NCI-H82 (cell line): Measurements from ENCODE around the gene ZNF787.
A peak's percentile ranks its signal among the peaks of the same experiment; 100 is the strongest.

ENCODE experiments used
- DNase-seq: peaks from one replicate; lab custom pipeline; 2025; lab: John Stamatoyannopoulos, UW

Gene ZNF787

DNA sequence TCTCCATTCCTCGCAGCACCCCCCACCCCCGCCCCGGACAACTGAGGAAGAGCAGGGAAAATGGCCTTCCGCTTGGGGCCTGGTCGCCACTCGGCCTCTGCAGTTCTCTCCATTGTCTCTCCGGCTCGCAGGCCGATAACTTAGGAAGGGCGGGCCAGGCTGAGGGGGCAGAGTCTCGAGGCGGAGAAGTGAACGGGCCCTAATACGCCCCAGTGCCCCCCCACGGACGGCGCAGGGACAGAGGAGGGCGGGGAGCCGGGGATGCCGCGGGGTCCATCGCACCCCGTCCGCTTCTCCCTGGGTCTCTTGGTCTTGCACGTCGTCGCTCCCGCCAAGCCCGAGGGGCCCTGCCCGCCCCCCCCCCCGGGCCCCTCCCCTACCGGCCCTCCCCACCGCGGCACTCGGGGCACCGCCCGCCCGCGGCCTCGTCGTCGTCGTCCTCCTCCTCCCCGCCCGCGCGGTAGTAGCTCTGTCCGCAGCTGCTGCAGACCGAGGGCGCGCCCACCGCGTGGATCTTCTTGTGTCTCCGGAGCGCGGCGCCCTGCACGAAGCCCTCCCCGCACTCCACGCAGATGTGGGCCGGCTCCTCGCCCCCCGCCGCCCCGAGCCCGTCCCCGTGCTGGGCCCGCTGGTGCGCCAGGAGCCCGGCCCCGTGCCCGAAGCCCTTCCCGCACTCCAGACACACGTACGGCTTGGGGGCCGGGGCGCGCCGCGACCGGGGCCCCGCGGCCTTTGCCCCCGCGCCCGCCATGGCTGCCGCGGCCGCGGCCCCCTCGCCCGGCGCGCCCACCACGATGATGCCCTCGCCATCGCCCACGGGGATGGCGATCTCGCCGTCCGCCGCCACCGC, 33.2 kb downstream of the ZNF787 start:
- no peak for DNase-seq

DNA sequence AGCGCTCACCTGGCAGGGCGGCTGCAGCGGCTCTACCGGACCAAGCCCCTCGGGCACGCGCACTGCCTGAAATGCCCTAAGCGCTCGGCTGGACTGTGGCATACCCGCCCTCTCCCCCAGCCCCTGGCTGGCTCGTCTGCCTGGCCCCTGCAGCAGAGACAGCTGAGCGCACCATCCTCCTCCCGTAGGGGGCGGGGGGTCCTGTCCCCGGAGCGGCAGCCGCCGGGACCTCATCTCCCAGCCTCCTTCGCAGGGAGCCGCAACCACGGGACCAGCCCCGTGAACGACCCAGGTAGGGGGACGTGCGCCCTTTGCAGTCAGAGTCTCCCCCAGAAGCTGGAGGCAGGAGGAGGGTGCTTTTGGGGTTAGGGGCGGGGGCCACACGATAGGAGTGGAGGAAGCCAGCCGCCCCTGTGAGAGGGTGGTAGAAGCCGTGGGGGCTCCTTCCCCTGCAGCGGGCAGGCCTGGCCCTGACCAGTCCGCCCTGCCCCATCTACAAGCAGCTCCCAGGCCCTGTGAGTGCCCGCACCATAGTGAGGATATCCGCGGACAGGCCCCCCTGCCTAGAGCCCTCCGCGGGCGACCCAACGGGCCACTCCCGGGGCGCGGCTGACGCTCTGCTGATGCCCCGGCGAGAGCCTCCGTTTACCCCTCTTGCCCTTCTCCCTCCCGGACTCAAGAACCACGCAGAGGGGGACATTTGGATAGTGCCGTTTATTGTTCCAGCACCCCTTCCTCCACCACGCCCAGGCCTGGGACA, 34.2 kb downstream of the ZNF787 start:
- DNase-seq, result no peak

DNA sequence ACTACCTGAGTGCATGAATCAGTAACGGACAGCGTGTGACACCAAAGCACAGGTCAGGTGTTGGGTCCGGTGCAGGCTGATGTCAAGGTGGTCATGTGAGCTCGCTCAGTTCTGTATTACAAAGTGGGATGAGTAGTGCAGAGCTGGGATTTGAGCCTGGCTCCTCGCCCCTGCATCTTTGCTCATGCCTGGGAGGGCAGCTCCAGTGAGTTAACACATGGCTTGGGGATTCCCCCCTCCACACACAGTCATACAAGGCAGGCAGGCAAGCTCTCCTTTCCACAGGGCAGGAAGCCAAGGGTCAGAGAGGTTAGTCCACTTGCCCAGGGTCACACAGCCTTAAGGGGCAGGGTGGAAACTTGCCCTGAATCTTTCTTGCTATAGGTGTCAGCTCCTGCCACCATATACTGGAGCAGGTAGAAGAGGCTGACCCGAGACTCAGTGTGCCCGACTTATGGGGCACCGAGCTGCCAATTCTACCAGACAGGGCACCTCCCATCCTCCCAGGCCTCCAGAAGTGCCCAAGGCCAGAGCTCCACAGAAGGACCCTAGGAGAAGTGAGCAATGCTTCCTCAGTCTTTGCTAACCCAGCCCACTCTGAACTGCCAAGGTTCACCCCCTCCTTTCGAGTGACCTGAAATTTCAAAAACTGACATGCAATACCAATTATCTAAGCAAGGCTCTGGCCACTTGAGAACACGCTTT, 35.4 kb downstream of the ZNF787 start:
- no peak for DNase-seq

DNA sequence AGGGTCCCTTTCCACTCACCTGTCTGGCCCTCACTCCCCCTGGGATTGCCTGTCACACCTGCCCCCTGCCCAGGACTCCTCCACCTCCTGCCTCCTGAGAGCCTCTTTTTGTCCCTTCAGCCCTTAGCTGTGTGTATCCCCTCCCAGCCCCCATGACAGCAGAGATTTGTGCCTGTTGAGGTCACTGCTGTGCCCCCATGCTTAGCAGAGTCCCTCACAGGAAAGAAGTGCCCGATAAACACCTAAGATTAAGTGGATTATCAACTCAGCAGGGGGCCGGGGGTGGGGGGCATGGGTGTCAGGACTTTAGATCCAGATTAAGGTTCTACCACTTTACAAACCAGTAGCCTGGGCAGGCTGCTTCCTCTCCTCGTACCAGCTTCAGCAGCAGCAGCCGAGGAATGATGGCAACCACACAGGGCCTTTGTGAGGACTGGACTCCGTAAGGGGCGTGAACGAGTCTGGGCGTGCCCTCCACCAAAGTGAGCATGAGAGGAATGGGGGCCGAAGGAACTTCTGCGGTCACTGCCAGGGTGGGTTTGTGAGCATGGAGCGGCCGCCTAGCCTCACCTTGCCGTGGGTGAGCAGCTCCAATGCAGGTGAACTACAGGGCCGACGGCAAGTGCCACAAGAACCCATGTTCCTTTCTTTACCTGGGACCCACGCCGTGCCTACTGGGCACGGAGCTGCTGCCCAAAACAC, 36.1 kb downstream of the ZNF787 start:
- peak; percentile 32 for DNase-seq

DNA sequence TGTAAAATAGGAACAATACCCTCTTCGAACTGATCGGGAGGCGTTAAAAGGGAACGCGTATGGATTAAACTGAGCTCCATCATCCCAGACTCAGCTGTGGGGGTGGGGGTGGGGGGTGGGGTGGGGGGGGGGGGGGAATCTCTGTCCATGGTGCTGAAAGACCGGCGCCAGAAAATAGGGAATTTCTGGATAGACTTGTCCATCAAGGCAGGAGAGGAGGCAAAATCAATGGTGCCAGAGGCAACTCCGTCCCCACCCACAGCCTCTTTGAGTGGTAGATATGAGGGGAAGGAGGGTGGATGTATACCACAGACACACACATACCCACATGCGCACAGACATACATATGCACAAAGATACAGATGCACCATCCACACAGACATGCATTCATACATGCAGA, 37.4 kb downstream of the ZNF787 start:
- no peak for DNase-seq

DNA sequence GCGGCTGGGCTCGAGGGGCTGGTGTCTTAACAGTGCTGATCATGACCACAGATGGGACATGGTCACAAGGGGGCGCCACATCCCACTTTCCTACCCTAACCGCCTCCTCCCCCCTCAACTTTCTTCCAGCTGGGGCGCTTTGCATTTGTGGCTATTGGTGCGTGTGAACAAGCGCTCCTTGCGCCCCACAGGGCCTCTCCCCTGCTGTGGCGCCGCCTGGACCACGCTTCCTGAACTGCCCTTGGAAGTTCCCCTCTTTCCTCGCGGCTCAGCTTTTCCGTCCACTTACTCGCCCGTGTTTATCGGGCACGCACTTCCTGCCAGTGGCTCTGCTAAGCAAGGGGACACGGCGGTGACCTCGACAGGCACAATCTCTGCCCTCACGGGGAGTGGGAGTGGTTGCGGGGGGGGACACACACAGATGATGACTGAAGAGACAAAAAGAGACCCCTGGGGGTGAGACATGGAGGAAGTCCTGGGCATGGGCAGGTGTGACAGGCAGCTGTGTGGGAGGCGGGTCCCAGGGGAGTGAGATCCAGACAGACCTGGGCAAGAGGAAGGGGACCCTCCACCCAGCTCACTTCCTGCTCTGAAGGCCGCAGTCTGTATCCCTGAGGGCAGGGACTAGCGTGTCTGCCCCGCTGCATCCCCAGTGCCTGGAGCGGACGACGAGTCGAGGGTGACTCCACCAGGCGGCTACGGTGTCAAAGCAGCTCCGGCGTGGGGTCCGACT, 40.3 kb downstream of the ZNF787 start:
- DNase-seq, result peak; percentile 87

DNA sequence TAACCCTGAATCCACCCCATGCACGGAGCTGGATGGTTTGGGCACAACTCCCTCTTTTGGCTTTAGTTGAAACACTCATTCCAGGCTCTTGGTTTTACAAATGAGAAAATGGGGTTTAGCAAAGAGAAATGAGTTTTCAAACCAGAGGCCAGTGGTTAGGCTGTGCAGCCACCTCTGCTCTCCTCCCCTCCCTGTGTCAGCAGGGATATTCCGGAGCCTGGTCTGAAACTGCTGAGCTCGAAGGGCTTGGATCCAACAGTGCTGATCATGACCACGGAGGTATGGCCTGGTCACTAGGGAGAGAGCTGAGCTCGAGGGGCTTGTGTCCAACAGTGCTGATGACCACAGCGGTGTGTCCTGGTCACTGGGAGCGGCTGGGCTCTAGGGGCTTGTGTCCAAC, 41.5 kb downstream of the ZNF787 start:
- no peak for DNase-seq

DNA sequence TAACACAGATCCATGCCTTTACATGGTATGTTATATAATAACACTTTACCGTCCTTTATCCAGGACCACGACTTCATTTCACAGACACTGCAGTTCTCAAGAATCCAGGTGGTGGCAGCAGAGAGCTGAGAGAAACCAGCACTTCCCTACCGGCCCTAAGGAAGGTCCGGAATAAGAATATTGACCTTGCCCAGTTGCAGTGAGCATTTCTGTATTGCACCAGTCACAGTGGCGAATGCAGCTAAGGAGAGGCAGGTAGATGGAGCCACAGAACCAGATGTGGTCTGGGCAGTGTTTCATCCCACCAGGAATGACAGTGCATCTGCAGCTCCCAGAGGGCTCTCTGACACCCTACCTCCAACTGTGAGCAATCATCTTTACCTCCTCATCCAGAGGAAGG, 44.6 kb downstream of the ZNF787 start:
- DNase-seq, result peak; percentile 68

DNA sequence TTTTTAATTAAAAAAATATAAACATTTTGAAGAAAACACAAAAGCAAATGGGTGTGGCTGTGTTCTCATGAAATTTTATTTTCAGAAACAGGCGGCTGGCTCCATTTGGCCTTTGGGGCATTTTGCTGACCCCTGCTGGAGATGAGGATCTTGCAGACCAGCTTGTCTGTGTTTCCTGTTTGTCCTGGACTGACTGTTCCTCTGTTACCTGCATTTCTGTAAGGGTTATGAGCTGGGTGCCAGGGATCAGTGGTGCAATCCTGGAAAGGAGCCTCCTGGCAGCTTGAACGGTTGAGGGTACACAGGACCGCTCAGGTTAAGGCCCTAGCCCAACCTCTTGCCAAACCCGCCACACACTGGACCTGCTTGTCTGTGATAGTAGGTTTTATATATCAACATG, 49.9 kb downstream of the ZNF787 start:
- DNase-seq, result peak; percentile 30

DNA sequence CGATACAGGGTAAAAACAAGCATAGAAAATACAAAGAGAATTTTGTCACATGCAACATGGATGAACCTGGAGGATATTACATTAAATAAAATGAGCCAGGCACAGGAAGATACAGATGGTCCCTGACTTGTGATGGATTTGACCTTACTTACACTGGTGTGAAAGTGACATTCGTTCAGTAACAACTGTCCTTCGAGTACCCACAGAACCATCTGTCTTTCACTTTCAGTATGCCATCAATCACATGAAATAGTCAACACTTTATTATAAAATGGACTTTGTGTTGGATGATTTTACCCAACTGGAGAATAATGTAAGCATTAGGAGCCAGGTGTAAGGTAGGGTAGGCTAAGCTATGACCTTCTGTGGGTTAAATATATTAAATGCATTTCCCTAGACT, 51.5 kb downstream of the ZNF787 start:
- DNase-seq, result no peak

DNA sequence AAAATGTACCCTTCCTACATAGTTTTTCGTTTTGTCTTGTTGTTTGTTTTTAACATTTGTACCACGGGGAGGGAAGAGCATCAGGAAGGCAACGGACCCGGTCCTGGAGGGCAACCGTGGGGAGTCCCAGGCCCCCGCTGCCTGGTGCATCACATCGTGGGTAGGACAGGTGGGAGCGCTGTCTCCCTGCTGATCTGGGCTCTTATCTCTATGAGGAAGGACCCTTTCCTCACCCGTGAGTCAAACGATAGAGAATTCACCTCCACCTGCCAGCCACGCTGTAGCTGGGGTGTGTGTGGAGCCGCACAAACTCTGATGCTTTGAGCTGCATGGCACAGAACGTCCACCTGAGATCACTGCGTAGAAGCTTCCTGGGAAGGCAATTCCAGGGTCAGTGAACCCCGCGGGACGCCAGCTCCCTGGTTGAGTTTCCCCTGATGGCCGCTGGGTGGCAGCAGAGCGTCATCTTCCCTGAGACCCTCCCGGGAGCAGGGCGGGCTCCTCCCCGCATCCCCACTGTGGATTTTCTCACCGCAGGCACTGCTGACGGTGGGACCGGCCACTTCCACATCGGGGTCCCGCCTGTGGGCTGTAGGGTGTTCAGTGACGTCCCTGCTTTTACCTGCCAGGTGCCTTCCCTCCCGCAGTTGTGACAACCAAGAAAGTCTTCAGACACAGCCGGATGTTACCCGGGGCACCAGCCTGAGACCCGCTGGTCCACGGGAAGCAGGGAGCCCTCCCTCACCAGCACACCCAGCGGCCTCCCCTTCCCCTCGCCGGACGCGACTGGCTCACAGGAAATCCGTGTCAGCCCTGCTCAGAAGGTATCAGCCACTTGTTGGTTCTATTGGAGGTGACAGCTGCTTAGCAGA, 54.7 kb downstream of the ZNF787 start:
- peak; percentile 79 for DNase-seq

DNA sequence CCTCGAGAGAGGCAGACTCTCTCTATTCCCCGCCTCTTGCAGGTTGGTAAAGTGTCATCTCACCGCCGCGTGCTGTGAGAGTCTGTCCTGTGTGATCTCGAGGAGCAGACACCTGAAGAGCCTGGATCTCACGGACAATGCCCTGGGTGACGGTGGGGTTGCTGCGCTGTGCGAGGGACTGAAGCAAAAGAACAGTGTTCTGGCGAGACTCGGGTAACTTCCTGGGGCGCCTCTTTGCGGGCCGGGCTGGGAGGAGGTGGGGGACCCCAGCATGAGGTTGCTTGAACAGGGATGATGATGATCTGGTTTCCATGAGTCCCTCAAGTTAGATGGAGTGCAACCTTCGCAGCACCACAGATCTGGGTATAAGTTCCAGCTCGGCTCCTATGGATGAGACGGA, 67.5 kb downstream of the ZNF787 start:
- no peak for DNase-seq
